Esophagus squamous epithelium (tissue), 4 donors: ENCODE results near the gene KRT84.

ENCODE experiments used
- CTCF ChIP-seq, 6 experiments: fragments of 450-650 bp in 4 of 6; fragments of 200-600 bp in 2 of 6; sonication (generic) in 2 of 6; IDR thresholded peaks; one replicate each; pipeline ENCODE4 v1.5.1; 2016 to 2019; ENCODE audit warnings: antibody characterized with exemption in 6 of 6, mild to moderate bottlenecking in 4 of 6, moderate library complexity in 4 of 6
- POLR2A ChIP-seq, 4 donors: fragments of 450-650 bp; IDR thresholded peaks; one replicate each; pipeline ENCODE4 v1.6.1; 2017; ENCODE audit warnings: antibody characterized with exemption in 4 of 4, mild to moderate bottlenecking in 4 of 4, moderate library complexity in 3 of 4

- TF ChIP-seq CTCF (IDR thresholded peaks at IDR 0.05) (no peak), POLR2A (IDR thresholded peaks at IDR 0.05) (no peak)
Observed at GRCh38 chr12:52367876-52368275, 17.6 kb downstream of the KRT84 start.
